Measurements from ENCODE around the gene HCRTR1. TPM values are rescaled to one million over a fixed set of nuclear protein-coding genes. Genes with fewer than 3 reads are reported as not detected.

The HCRTR1 gene
- total and polyA plus RNA-seq, 10 of the 15 experiments (the other 5 are each of a cell fraction or from before 2014, with no cell fraction given): not detected

DNA sequence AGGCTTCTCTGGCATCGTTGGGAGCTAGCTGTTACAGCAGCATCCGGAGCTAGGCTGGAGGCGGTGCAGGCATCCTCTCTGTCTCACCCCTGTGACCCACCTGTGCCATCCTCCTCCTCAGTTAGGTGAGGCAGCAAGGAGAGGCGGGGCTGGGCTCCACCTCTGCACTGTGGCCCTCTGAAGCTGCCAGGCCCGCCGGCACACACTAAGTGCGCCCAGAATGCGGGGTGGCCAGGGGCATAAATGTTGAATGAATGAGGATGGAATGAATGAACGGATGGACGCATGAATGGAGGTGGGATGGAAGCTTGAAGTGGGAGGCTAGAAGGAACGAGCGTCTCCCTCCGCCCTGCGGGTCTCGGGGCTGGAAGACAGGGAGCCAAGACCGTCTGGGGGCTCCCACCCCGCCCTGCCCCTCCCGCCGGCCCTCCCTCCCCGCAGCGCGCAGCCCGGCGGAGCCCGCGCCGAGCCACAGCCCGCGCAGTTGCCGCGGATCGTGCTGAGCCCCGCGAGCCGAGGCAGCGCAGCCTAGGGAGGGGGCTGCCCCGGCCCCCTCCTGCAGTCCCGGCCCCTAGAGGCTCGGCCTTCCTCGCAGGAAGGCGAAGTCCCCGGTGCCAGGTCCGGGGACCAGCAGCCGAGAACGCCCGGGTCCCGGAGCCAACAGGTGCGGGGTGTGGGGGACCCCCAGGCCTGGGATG, at the start of gene HCRTR1 (continued):
- no peak for TF ChIP-seq NRF1 (conservative IDR thresholded peaks at IDR 0.05; ENCODE audit: low read depth, low read length)
- TF ChIP-seq LARP7 (IDR thresholded peaks at IDR 0.05): no peak
- TF ChIP-seq RAD21 (IDR thresholded peaks at IDR 0.05; ENCODE audit: insufficient read depth, low read depth, low read length): no peak
- no peak for TF ChIP-seq BHLHE40 (IDR thresholded peaks at IDR 0.05; ENCODE audit: borderline replicate concordance in 1 of 2, low read depth in 2 of 2, low read length in 1 of 2)
- TF ChIP-seq STAT1 (conservative IDR thresholded peaks at IDR 0.05): no peak

DNA sequence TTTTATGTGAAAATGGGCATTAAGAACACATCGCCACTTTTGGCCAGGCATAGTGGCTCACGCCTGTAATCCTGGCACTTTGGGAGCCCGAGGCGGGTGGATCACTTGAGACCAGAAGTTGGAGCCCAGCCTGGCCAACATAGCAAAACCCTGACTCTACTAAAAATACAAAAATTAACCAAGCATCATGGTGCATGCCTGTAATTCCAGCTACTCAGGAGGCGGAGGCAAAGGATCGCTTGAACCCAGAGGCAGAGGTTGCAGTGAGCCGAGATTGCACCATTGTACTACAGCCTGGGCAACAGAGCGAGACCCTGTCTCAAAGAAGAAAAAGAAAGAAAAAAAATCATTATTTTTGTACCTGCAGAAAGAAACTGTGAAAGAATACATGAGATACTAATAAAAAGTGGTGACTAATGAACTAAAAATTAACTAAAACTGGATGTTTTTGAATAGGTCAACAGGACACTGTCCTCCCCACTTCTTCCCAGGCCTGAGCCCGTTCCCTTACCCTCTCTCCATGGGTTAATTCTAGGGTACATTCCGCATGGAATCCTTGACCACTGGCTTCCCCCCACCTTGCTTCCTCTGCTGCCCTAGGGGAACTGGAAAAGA, 49.4 kb upstream of the HCRTR1 start:
- BruUV-seq (replicated peaks): no TSS peak
- H3K36me3 ChIP-seq (ENCODE audit: control insufficient read depth in 2 of 2, insufficient read depth in 2 of 2, low read length in 1 of 2): no peaks in the 10 kb centered on the region
- WGBS (ENCODE audit: insufficient coverage, insufficient replicate concordance, low lambda C conversion rate, missing lambda C conversion rate): 43% methylated on average over 10 of the region's 10 CpGs
- H2AFZ ChIP-seq (ENCODE audit: control insufficient read depth, low read depth, low read length): no peak overlapping the region
- POLR2A ChIA-PET: no interaction called here
- CTCF ChIA-PET: interaction anchor here (1.2 to 7.3 kb wide), 6 partner anchors 23 to 75 kb away, joined by 3 to 61 read pairs (median 6); partner anchors contain the start of gene HCRTR1
- no peak overlapping the region for H3K4me2 ChIP-seq (ENCODE audit: control insufficient read depth, insufficient read depth)
- ATAC-seq (no peak), FAIRE-seq (no peak), DNase-seq (ENCODE audit: low read depth, low spot score) (no peak)
- intact Hi-C loops (cut with micrococcal nuclease; ENCODE audit: unreplicated experiment): no loop called here
- H3K9me3 ChIP-seq (replicated peaks; ENCODE audit: control insufficient read depth, insufficient read depth, low read length): no peaks in the 10 kb centered on the region
- H3K4me3 ChIP-seq: no peak overlapping the region
- H4K20me1 ChIP-seq (ENCODE audit: control insufficient read depth, insufficient read depth): no peaks in the 10 kb centered on the region
- H3K9ac ChIP-seq (ENCODE audit: control insufficient read depth, insufficient read depth, low read length): no peak overlapping the region
- no peaks in the 10 kb centered on the region for H3K4me1 ChIP-seq (ENCODE audit: control insufficient read depth, insufficient read depth, low read length)
- RAD21 ChIA-PET (ENCODE audit: unreplicated experiment): interaction anchor here (1.2 to 1.5 kb wide), 2 partner anchors 10 to 14 kb away, joined by 3 read pairs; no protein-coding TSS in a partner anchor
- no peaks in the 10 kb centered on the region for H3K27me3 ChIP-seq (replicated peaks in 1 of 2; ENCODE audit: control insufficient read depth in 2 of 2, insufficient read depth in 2 of 2, low read length in 1 of 2)
- no peaks in the 10 kb centered on the region for H3K79me2 ChIP-seq (ENCODE audit: control insufficient read depth, insufficient read depth, low read length)
- in situ Hi-C loops (cut with MboI): no loop called here
- no peak overlapping the region for H3K27ac ChIP-seq (ENCODE audit: control insufficient read depth, insufficient read depth)
- SMC1A ChIA-PET (ENCODE audit: uncharacterized antibody, unreplicated experiment): interaction anchor here (0.9 to 1.5 kb wide), 3 partner anchors 23 to 171 kb away, joined by 3 to 5 read pairs (median 5); no protein-coding TSS in a partner anchor
- TF ChIP-seq SIN3A (IDR thresholded peaks at IDR 0.05; ENCODE audit: low read depth, low read length) (no peak), MEF2B (IDR thresholded peaks at IDR 0.05; ENCODE audit: partially characterized antibody, poor library complexity, severe bottlenecking) (no peak), MTA3 (IDR thresholded peaks at IDR 0.05; ENCODE audit: borderline replicate concordance, low read length) (no peak), MXI1 (IDR thresholded peaks at IDR 0.05; ENCODE audit: low read depth, low read length) (no peak), BRCA1 (IDR thresholded peaks at IDR 0.05; ENCODE audit: low read depth, low read length) (no peak)
- TF ChIP-seq, protein P1, sequence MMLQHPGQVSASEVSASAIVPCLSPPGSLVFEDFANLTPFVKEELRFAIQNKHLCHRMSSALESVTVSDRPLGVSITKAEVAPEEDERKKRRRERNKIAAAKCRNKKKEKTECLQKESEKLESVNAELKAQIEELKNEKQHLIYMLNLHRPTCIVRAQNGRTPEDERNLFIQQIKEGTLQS (IDR thresholded peaks at IDR 0.05; ENCODE audit: borderline replicate concordance, extremely low read depth, low read depth, low read length): no peak
- TF ChIP-seq, protein P2, sequence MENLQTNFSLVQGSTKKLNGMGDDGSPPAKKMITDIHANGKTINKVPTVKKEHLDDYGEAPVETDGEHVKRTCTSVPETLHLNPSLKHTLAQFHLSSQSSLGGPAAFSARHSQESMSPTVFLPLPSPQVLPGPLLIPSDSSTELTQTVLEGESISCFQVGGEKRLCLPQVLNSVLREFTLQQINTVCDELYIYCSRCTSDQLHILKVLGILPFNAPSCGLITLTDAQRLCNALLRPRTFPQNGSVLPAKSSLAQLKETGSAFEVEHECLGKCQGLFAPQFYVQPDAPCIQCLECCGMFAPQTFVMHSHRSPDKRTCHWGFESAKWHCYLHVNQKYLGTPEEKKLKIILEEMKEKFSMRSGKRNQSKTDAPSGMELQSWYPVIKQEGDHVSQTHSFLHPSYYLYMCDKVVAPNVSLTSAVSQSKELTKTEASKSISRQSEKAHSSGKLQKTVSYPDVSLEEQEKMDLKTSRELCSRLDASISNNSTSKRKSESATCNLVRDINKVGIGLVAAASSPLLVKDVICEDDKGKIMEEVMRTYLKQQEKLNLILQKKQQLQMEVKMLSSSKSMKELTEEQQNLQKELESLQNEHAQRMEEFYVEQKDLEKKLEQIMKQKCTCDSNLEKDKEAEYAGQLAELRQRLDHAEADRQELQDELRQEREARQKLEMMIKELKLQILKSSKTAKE (IDR thresholded peaks at IDR 0.05; ENCODE audit: low read depth, poor library complexity, severe bottlenecking): no peak
- TF ChIP-seq, protein P3, sequence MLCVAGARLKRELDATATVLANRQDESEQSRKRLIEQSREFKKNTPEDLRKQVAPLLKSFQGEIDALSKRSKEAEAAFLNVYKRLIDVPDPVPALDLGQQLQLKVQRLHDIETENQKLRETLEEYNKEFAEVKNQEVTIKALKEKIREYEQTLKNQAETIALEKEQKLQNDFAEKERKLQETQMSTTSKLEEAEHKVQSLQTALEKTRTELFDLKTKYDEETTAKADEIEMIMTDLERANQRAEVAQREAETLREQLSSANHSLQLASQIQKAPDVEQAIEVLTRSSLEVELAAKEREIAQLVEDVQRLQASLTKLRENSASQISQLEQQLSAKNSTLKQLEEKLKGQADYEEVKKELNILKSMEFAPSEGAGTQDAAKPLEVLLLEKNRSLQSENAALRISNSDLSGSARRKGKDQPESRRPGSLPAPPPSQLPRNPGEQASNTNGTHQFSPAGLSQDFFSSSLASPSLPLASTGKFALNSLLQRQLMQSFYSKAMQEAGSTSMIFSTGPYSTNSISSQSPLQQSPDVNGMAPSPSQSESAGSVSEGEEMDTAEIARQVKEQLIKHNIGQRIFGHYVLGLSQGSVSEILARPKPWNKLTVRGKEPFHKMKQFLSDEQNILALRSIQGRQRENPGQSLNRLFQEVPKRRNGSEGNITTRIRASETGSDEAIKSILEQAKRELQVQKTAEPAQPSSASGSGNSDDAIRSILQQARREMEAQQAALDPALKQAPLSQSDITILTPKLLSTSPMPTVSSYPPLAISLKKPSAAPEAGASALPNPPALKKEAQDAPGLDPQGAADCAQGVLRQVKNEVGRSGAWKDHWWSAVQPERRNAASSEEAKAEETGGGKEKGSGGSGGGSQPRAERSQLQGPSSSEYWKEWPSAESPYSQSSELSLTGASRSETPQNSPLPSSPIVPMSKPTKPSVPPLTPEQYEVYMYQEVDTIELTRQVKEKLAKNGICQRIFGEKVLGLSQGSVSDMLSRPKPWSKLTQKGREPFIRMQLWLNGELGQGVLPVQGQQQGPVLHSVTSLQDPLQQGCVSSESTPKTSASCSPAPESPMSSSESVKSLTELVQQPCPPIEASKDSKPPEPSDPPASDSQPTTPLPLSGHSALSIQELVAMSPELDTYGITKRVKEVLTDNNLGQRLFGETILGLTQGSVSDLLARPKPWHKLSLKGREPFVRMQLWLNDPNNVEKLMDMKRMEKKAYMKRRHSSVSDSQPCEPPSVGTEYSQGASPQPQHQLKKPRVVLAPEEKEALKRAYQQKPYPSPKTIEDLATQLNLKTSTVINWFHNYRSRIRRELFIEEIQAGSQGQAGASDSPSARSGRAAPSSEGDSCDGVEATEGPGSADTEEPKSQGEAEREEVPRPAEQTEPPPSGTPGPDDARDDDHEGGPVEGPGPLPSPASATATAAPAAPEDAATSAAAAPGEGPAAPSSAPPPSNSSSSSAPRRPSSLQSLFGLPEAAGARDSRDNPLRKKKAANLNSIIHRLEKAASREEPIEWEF (IDR thresholded peaks at IDR 0.05; ENCODE audit: insufficient replicate concordance, low read depth, low read length): no peak
